ENCODE measurements around the gene ASPHD1. TPM values are rescaled to one million over a fixed set of nuclear protein-coding genes. Genes with fewer than 3 reads are reported as not detected.

ASPHD1 gene, protein sequence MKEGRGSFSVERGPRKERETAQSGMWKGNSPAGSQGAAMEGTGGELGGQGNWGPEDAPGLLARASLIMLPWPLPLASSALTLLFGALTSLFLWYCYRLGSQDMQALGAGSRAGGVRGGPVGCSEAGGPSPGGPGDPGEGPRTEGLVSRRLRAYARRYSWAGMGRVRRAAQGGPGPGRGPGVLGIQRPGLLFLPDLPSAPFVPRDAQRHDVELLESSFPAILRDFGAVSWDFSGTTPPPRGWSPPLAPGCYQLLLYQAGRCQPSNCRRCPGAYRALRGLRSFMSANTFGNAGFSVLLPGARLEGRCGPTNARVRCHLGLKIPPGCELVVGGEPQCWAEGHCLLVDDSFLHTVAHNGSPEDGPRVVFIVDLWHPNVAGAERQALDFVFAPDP
- total RNA-seq: 0.33 and 0.48 TPM in 2 replicates

DNA sequence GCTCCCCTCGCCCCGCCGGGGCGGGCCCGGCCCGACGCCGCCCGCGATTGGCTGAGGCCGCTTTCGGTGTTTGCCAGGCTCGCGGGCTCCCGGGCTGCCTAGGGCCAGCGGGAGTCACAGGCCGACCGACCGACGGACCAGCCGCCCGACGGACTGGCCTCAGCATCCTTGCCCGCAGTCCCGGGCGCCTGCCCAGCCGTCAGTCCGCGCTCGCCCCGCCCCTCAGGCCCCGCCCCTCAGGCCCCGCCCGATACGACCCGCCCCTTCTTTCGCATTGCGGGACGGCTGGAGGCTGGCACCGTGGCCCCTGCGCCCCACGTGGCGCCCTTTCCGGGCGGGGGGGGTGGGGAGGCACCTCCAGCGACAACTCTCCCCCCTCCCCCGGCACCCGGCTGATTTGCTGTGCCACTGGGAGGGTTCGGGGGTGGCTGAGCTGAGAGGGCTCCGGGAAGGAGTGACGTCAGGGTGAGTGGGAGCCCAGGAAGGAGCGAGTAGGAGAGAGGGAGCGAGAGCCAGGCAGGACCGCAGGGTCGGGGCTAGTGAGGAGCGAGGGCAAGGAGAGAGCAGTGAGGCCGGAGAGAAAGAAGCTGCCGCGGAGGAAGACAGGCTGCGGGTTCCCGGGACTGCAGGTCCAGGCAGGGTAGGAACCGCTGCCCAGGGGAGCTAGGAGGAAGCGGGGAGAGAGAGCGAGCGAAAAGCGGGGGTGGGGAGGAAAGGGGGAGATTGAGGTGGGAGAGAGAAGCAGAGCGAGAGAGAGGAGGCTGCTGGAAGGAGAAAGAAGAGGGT, at the start of gene ASPHD1:
Gene ASPHD1, plus strand, starts transcription at position 387 of the 786 bp plus-strand sequence. CDS start 484 bp downstream, outside the sequence.

DNA sequence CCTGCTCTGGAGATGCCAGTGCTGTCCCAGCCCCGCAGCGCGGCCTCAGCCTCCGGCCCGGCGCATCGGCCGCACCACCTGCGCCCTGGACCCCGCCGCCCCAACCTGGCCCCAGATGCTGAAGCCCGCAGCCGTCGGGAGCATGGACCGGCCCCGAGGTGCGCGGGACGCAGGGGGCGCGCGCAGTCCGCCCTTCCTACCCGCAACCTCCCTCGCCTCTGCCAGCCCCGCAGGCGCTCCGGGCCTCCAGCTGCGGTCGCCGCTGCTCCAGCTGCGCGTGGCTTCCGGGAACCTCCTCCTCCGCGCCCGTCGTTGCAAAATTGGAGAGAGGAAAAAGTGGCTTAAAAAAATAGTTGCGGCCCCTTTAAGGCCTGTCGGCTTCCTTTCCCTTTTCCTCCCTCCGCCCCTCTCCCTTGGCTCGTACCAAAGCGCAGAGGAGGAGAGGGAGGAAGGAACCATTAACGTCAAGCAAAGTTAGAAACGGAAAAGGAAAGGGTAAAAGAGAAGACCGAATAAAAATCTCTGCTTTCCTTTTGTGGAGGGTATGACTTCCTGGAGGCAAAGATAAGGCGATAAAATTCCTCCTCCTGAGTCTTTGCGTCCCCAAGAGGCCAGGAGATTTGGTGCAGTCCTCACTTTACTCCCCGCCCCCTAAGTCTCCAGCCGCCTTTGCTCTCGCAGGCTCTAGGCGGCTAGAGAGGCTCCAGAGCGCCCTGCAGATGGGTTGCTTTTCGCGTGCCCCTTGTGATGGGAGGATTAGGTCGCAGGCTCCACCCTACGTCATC, 37.2 kb upstream of the ASPHD1 start, which contains the start of gene CDIPT:
Gene CDIPT, minus strand, starts transcription at position 343 of the 785 bp plus-strand sequence. CDS start 369 bp downstream, outside the sequence.

DNA sequence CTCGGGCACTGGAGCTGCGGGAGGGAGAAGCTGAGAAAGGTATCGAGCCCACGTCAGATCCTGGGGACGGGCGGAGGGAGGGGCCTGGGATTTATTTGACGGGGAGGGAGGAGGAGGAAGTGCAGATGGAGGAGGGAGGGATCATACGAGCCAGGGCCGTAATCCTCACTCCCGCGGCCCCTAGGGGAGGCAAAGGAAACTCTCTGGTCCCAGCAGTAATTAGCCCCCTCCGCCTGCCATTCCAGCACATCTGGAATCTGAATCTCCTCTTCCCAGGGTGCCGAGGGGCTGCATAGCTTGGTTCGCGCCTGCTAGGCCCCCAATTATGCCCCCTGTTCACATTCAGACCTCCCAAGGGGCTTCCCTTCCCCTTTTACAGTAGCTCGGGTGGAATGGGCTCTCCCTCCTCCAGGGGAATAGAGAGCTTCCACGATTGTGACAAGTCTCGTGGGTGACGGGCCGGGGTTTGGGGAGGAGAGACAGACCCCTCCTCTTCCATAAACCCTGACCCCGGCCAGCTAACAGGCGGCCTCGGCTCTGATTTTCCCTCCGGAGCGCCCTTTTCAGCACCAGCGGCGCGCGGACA, 679 bp upstream of the ASPHD1 start, which contains the start of gene SEZ6L2:
Gene SEZ6L2, minus strand, starts transcription at position 35 of the 586 bp plus-strand sequence. CDS start 531 bp downstream, outside the sequence.

DNA sequence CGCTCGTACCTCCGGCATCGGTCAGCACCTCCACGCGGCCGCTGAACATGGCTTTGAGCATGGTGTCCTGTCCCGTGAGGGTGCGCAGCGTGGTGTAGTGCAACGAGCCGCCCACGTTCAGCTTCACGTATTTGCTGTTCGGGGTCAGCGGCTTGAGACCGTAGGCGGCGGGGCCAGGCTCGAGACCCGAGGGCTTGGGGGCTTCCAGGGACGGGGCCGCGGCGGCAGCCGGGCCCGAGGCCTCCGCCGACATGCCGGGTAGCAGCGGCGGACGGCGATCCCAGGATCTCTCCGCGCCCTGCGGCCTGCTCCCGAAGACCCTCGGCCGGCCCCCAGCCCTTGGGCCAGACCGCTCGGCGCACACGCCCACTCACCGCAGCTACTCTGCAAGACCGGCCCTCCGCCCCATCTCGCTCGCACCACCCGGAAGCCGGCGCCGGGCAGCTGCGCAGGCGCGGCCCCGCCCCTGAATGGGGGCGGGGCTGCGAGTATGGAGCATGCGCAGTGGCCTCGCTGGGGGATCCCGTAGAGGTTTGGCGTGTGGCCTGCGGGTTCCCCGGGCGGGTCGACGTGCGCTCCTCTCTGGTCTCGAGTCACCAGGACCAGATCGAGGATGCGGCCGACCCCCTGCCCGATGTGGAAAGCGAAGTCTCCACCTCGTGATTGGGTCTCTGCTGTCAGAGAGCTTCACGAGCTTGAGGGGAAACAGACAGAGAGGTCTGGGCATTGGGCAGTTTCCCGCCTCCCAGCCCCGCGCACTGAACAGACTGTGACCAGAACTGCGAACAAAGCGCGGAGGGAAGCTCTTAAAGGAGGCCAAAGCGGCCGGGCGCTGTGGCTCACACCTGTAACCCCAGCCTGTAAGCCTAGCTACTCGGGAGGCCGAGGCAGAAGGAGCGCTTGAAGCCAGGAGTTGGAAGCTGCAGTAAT, 25.8 kb downstream of the ASPHD1 start, which contains the start of gene KCTD13:
Gene KCTD13, minus strand, starts transcription at position 446 of the 930 bp plus-strand sequence. Its CDS starts 193 bp downstream, at position 253.

Other genes with a start within 250 kb of the ASPHD1 start
- gene SPN, start 237.2 kb upstream of the ASPHD1 start, total RNA-seq: not detected in 2 replicates
- gene QPRT, start 221.3 kb upstream of the ASPHD1 start, total RNA-seq: 0.10 TPM in 1 of 2 replicates, not detected in the other
- not detected in 2 replicates for gene C16orf54, start 154.5 kb upstream of the ASPHD1 start, total RNA-seq
- gene ZG16, start 122.2 kb upstream of the ASPHD1 start, total RNA-seq: not detected in 2 replicates
- 39.2 and 48.9 TPM in 2 replicates for gene KIF22, start 109.7 kb upstream of the ASPHD1 start, total RNA-seq
- gene MAZ, start 94.0 kb upstream of the ASPHD1 start, total RNA-seq: 178 and 253 TPM in 2 replicates
- 0.19 and 0.65 TPM in 2 replicates for gene PRRT2, start 88.3 kb upstream of the ASPHD1 start, total RNA-seq
- 22.5 and 23.7 TPM in 2 replicates for gene PAGR1, start 84.3 kb upstream of the ASPHD1 start, total RNA-seq
- gene MVP, start 80.0 kb upstream of the ASPHD1 start, total RNA-seq: 186 and 227 TPM in 2 replicates
- gene CDIPT, start 37.3 kb upstream of the ASPHD1 start, total RNA-seq: 80.7 and 87.2 TPM in 2 replicates
- 0.67 and 1.6 TPM in 2 replicates for gene SEZ6L2, start 938 bp upstream of the ASPHD1 start, total RNA-seq
- gene KCTD13, start 25.7 kb downstream of the ASPHD1 start, total RNA-seq: 14.7 and 17.0 TPM in 2 replicates
- gene TMEM219, start 61.6 kb downstream of the ASPHD1 start, total RNA-seq: 74.7 and 91.1 TPM in 2 replicates
- gene TAOK2, start 73.4 kb downstream of the ASPHD1 start, total RNA-seq: 115 and 128 TPM in 2 replicates
- 3.9 and 4.4 TPM in 2 replicates for gene HIRIP3, start 95.1 kb downstream of the ASPHD1 start, total RNA-seq
- gene INO80E, start 95.8 kb downstream of the ASPHD1 start, total RNA-seq: 30.7 and 57.3 TPM in 2 replicates
- gene DOC2A, start 110.5 kb downstream of the ASPHD1 start, total RNA-seq: 0.29 TPM in 1 of 2 replicates, not detected in the other
- gene C16orf92, start 122.7 kb downstream of the ASPHD1 start, total RNA-seq: not detected in 2 replicates
- gene TLCD3B, start 130.8 kb downstream of the ASPHD1 start, total RNA-seq: not detected in 2 replicates
- 719 and 1,079 TPM in 2 replicates for gene ALDOA, start 165.3 kb downstream of the ASPHD1 start, total RNA-seq
- 293 and 325 TPM in 2 replicates for gene PPP4C, start 175.5 kb downstream of the ASPHD1 start, total RNA-seq
- 0.10 and 0.33 TPM in 2 replicates for gene TBX6, start 191.4 kb downstream of the ASPHD1 start, total RNA-seq
- gene YPEL3, start 195.7 kb downstream of the ASPHD1 start, total RNA-seq: 16.8 and 30.4 TPM in 2 replicates
- gene GDPD3, start 213.0 kb downstream of the ASPHD1 start, total RNA-seq: 1.3 and 1.8 TPM in 2 replicates
- gene MAPK3, start 222.7 kb downstream of the ASPHD1 start, total RNA-seq: 70.8 and 112 TPM in 2 replicates

All from vein endothelial cell (primary cell).